Prostate gland (tissue), 2 donors: ENCODE results near the gene SND1.

Experiments
- CTCF ChIP-seq, 4 experiments: fragments of 200-600 bp in 2 of 4; fragments of 450-650 bp in 2 of 4; sonication (generic) in 2 of 4; IDR thresholded peaks; 1 replicate in 3 of 4; 2 replicates in 1 of 4; pipeline ENCODE4 v1.5.1; 2016 to 2019; ENCODE audit warnings: antibody characterized with exemption in 4 of 4, mild to moderate bottlenecking in 2 of 4, moderate library complexity in 2 of 4
- POLR2A ChIP-seq: fragments of 450-650 bp; IDR thresholded peaks from one replicate; pipeline ENCODE4 v1.6.1; 2016; ENCODE audit warnings: antibody characterized with exemption, mild to moderate bottlenecking
- POLR2AphosphoS5 ChIP-seq: sonication (generic); formaldehyde crosslinking; IDR thresholded peaks from one replicate; pipeline ENCODE4 v1.6.1; 2017; ENCODE audit warnings: antibody characterized with exemption

DNA sequence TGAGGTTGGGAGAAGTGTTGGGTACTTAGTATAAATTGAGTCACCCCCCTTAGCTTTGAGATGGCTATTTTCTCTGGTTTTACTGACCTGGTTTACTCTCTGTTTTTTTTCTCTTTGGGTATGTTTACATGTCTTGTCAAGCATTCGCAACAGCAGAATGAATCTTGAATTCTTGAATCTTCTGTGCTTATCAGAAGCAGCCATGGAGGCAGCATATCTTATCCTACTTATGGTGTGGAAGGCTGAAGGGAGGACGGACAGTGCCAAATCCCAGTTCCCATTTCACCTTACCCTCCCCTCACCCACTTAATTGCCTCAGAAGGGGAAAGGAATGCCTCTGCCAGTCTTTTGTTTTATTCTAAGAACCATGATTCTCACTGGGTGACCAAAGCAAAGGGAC is 3.7 kb downstream of the SND1 start:
- no peak for TF ChIP-seq CTCF (IDR thresholded peaks at IDR 0.05)
- no peak for TF ChIP-seq POLR2AphosphoS5
- TF ChIP-seq POLR2A, result no peak
